ENCODE results near the gene MOV10.

DNA sequence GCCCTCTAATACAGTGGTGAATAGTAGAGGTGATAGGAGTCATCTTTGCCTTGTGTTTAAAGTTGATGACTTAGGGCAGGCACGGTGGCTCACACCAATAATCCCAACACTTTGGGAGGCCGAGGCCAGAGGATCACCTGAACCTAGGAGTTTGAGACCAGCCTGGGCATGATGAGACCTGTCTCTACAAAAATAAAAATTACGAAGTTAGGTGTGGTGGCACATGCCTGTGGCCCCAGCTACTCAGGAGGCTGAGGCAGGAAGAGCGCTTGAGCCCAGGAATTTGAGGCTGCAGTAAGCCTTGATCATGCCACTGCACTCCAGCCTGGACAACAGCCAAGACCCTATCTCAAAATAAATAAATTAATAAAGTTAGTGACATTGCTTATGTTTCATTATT, 28.2 kb upstream of the MOV10 start:
- TF ChIP-seq NFIX (CRISPR knock-in tag; IDR thresholded peaks at IDR 0.05; ENCODE audit: low read depth): no peak
- no peak for TF ChIP-seq TARDBP (IDR thresholded peaks at IDR 0.05)
- TF ChIP-seq OTX1 (CRISPR knock-in tag; IDR thresholded peaks at IDR 0.05): no peak
- TF ChIP-seq MAFF (IDR thresholded peaks at IDR 0.05; ENCODE audit: low read length): no peak
- TF ChIP-seq FOSL1 (tag; conservative IDR thresholded peaks at IDR 0.05): no peak
- TF ChIP-seq CTCF (IDR thresholded peaks at IDR 0.05 in 2 of 3, conservative IDR thresholded peaks at IDR 0.05 in 1 of 3; ENCODE audit: insufficient read depth in 2 of 3, low read depth in 1 of 3, low read length in 3 of 3): no peak
- no peak for TF ChIP-seq POLR2A (conservative IDR thresholded peaks at IDR 0.05)
- TF ChIP-seq EZH2 (IDR thresholded peaks at IDR 0.05; ENCODE audit: borderline replicate concordance, low read depth, low read length): no peak
